ENCODE results near the gene ZFP36L1. TPM values are rescaled to one million over a fixed set of nuclear protein-coding genes. Genes with fewer than 3 reads are reported as not detected.

Gene ZFP36L1
- total and polyA plus RNA-seq, 2 of the 13 experiments (the other 11 are each of a cell fraction or from before 2014, with no cell fraction given): 7.4 to 10.2 TPM

- Histone ChIP-seq H3K36me3 (replicated peaks in 1 of 2; ENCODE audit: control insufficient read depth in 1 of 2, insufficient read depth in 2 of 2, low read length in 2 of 2) (peaks cover 0 to 7% of the 10 kb centered on the region in 2 experiments; a peak in 1 of 5 replicates), H3K27me3 (ENCODE audit: control insufficient read depth in 1 of 2, insufficient read depth in 2 of 2, low read length in 2 of 2) (no peaks in the 10 kb centered on the region; a peak in 1 of 5 replicates), H4K20me1 (ENCODE audit: insufficient read depth, low read length) (peaks cover 16% of the 10 kb centered on the region), H2AFZ (ENCODE audit: low read length) (no peak overlapping the region), H3K4me2 (ENCODE audit: low read depth, low read length) (peak overlapping the region; percentile 96), H3K79me2 (ENCODE audit: insufficient read depth, low read length) (peaks cover 35% of the 10 kb centered on the region), H3K27ac (ENCODE audit: extremely low read length, insufficient read depth, low read length) (peak overlapping the region; percentile 98), H3K9ac (ENCODE audit: insufficient read depth, low read depth, low read length) (peak overlapping the region; percentile 97), H3K9me3 (ENCODE audit: low read length) (no peaks in the 10 kb centered on the region), H3K4me1 (ENCODE audit: insufficient read depth, low read length) (peaks cover 28% of the 10 kb centered on the region), H3K4me3 (replicated peaks in 1 of 3; ENCODE audit: insufficient read depth in 1 of 3, low read depth in 2 of 3, low read length in 3 of 3) (peak overlapping the region; percentile 93 to 98 (median 94))
- under 1% methylated on average over 20 of the region's 70 CpGs for WGBS (ENCODE audit: low lambda C conversion rate)
- BruUV-seq (replicated peaks): no TSS peak
- peak; percentile 86 for ATAC-seq
- CTCF ChIA-PET (ENCODE audit: low intra/inter-chr PET ratio, low total read pairs): interaction anchor here (0.8 kb wide), 1 partner anchor 21 kb away, joined by 5 read pairs; no protein-coding TSS in a partner anchor
- DNase-seq (ENCODE audit: low spot score): peak; percentile 70
- intact Hi-C loops (cut with micrococcal nuclease; ENCODE audit: unreplicated experiment): no loop called here
- POLR2A ChIA-PET: interaction anchor here (0.6 to 3.8 kb wide), 21 partner anchors 11 to 604 kb away, joined by 3 to 46 read pairs (median 7); no protein-coding TSS in a partner anchor
- in situ Hi-C loops (cut with HindIII; ENCODE audit: extremely low pct_ligation_motif_present, low pct_unique_long_range_greater_than_20kb): no loop called here
- FAIRE-seq: no peak
- TF ChIP-seq, protein P1, sequence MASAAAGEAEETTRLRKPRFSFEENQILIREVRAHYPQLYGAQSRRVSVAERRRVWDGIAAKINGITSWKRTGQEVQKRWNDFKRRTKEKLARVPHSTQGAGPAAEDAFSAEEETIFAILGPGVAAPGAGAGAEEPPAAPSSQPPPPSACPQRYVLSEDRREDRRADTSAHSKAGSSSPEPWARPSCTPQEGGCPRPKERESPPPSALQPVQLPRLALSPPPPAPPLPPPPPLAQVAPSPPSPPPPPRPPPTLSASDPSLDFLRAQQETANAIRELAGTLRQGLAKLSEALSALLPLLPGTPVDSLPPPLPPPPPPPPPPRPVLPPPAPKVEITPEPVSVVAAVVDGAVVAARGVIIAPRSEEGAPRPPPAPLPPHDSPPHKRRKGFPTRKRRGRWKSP (CRISPR knock-in tag; IDR thresholded peaks at IDR 0.05): no peak
- TF ChIP-seq ZNF510 (CRISPR knock-in tag; IDR thresholded peaks at IDR 0.05; ENCODE audit: low read depth) (peak; percentile 84; the same call in 1 of the 2 replicates), ZNF788 (CRISPR knock-in tag; IDR thresholded peaks at IDR 0.05; ENCODE audit: borderline replicate concordance) (peak; percentile 73; the same call in 1 of the 2 replicates), ZNF546 (CRISPR knock-in tag; conservative IDR thresholded peaks at IDR 0.05) (no peak), ZNF878 (CRISPR knock-in tag; IDR thresholded peaks at IDR 0.05) (no peak; the same call in 1 of the 2 replicates), FOXA3 (CRISPR knock-in tag; IDR thresholded peaks at IDR 0.05) (no peak), CBX5 (CRISPR knock-in tag; IDR thresholded peaks at IDR 0.05; ENCODE audit: borderline replicate concordance) (peak; percentile 39; the same call in 1 of the 2 replicates), KAT2B (IDR thresholded peaks at IDR 0.05; ENCODE audit: borderline replicate concordance, low read depth, low read length) (no peak), KLF11 (CRISPR knock-in tag; IDR thresholded peaks at IDR 0.05) (no peak), NR0B2 (CRISPR knock-in tag; IDR thresholded peaks at IDR 0.05) (no peak; the same call in 1 of the 2 replicates), GTF2F1 (IDR thresholded peaks at IDR 0.05; ENCODE audit: low read length) (no peak), SP1 (IDR thresholded peaks at IDR 0.05) (no peak), SP1 (CRISPR knock-in tag; IDR thresholded peaks at IDR 0.05) (0 out of 2 replicates have a peak, but pooled peaks have one; percentile 23), NR2F1 (CRISPR knock-in tag; IDR thresholded peaks at IDR 0.05) (no peak), PAWR (CRISPR knock-in tag; IDR thresholded peaks at IDR 0.05; ENCODE audit: borderline replicate concordance) (no peak), CEBPG (CRISPR knock-in tag; IDR thresholded peaks at IDR 0.05) (no peak), ZMAT5 (CRISPR knock-in tag; IDR thresholded peaks at IDR 0.05; ENCODE audit: borderline replicate concordance, low read depth) (no peak), MAX (IDR thresholded peaks at IDR 0.05) (peak; percentile 67), ZNF501 (CRISPR knock-in tag; IDR thresholded peaks at IDR 0.05) (peak; percentile 67)
- TF ChIP-seq, protein P2, sequence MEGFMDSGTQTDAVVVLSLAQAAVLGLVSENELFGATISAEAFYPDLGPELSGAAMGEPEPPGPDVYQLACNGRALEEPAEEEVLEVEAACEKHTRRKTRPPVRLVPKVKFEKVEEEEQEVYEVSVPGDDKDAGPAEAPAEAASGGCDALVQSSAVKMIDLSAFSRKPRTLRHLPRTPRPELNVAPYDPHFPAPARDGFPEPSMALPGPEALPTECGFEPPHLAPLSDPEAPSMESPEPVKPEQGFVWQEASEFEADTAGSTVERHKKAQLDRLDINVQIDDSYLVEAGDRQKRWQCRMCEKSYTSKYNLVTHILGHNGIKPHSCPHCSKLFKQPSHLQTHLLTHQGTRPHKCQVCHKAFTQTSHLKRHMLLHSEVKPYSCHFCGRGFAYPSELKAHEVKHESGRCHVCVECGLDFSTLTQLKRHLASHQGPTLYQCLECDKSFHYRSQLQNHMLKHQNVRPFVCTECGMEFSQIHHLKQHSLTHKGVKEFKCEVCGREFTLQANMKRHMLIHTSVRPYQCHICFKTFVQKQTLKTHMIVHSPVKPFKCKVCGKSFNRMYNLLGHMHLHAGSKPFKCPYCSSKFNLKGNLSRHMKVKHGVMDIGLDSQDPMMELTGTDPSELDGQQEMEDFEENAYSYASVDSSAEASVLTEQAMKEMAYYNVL (CRISPR knock-in tag; IDR thresholded peaks at IDR 0.05; ENCODE audit: borderline replicate concordance): peak; percentile 68; the same call in 1 of the 2 replicates
Measured at GRCh38 chr14:68795597-68796417, 2.9 kb upstream of the ZFP36L1 start.

Data from HepG2 (cell line).